Measurements from ENCODE around the gene NCBP3.

Gene NCBP3

DNA sequence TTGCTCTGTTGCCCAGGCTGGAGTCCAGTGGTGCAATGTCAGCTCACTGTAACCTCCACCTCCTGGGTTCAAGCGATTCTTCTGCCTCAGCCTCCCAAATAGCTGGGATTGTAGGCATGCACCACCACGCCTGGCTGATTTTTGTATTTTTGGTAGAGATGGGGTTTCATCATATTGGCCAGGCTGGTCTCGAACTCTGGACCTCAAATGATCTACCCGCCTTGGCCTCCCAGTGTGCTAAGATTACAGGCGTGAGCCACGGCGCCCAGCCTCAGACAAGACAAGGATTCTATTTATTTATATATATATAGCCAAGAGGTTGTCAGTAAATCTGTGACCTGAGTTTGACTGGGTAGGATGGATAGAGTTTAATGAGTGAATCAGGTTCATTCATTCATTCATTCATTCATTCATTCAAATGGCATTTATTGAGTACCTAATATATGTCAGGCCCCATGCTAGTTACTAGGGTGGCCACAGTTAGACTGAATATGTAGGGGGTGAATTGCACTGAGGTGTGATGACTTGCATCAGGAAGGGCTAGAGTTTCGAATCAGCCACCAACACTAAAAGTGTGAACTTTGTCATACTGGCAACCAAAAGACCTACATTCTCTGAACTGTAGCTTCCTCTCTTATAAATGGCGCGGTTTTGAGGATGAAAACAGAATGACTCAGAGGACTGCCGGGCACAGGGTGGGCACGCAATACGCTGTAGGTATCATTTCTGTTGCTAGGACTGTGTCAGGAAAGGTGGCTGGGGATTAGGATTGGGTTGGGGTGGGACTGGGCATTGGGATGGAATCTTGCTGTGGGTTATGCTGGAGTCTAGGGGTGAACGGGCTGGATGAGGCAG, 82.9 kb downstream of the NCBP3 start:
- Histone ChIP-seq H3K4me1 (ENCODE audit: control insufficient read depth in 1 of 2, insufficient read depth in 1 of 2, low read depth in 1 of 2, low read length in 1 of 2) (peaks cover 13% of the 10 kb centered on the region in 2 experiments), H3K9me3 (no peaks in the 10 kb centered on the region), H3K36me3 (no peaks in the 10 kb centered on the region), H3K27ac (no peak overlapping the region), H3K4me3 (ENCODE audit: low read depth in 1 of 2, low read length in 1 of 2) (no peak overlapping the region), H3K27me3 (no peaks in the 10 kb centered on the region)
- TF ChIP-seq, protein P1, sequence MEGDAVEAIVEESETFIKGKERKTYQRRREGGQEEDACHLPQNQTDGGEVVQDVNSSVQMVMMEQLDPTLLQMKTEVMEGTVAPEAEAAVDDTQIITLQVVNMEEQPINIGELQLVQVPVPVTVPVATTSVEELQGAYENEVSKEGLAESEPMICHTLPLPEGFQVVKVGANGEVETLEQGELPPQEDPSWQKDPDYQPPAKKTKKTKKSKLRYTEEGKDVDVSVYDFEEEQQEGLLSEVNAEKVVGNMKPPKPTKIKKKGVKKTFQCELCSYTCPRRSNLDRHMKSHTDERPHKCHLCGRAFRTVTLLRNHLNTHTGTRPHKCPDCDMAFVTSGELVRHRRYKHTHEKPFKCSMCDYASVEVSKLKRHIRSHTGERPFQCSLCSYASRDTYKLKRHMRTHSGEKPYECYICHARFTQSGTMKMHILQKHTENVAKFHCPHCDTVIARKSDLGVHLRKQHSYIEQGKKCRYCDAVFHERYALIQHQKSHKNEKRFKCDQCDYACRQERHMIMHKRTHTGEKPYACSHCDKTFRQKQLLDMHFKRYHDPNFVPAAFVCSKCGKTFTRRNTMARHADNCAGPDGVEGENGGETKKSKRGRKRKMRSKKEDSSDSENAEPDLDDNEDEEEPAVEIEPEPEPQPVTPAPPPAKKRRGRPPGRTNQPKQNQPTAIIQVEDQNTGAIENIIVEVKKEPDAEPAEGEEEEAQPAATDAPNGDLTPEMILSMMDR (IDR thresholded peaks at IDR 0.05), result no peak

DNA sequence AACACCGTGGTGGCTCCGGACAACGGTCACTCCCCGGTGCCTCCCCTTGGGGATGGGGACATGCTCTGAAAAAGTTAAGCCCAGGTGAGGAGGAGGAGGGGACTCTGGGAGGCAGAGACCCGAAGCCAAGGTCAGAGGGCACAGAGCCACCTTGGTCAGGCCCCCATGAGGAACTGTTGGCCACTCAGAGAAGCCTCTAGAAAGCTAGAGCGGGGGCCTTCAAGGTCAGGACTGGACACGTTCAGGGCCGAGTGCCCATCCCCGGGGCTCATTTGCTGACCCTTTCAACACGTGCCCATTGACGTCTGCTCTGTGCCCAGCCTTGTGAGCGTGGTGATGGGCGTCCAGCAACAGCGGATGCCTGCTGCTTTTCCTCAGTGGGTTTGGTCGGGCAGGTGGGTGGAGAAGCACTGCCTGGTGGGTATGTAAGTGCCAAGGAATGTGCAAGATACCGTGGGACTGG, 84.1 kb downstream of the NCBP3 start:
- H3K27me3 ChIP-seq, result no peaks in the 10 kb centered on the region
- H3K4me3 ChIP-seq (ENCODE audit: low read depth in 1 of 2, low read length in 1 of 2), result no peak overlapping the region
- H3K9me3 ChIP-seq, result no peaks in the 10 kb centered on the region
- TF ChIP-seq, protein P1 (IDR thresholded peaks at IDR 0.05), result no peak
- peaks cover 13% of the 10 kb centered on the region in 2 experiments for H3K4me1 ChIP-seq (ENCODE audit: control insufficient read depth in 1 of 2, insufficient read depth in 1 of 2, low read depth in 1 of 2, low read length in 1 of 2)
- no peak overlapping the region for H3K27ac ChIP-seq
- no peaks in the 10 kb centered on the region for H3K36me3 ChIP-seq

DNA sequence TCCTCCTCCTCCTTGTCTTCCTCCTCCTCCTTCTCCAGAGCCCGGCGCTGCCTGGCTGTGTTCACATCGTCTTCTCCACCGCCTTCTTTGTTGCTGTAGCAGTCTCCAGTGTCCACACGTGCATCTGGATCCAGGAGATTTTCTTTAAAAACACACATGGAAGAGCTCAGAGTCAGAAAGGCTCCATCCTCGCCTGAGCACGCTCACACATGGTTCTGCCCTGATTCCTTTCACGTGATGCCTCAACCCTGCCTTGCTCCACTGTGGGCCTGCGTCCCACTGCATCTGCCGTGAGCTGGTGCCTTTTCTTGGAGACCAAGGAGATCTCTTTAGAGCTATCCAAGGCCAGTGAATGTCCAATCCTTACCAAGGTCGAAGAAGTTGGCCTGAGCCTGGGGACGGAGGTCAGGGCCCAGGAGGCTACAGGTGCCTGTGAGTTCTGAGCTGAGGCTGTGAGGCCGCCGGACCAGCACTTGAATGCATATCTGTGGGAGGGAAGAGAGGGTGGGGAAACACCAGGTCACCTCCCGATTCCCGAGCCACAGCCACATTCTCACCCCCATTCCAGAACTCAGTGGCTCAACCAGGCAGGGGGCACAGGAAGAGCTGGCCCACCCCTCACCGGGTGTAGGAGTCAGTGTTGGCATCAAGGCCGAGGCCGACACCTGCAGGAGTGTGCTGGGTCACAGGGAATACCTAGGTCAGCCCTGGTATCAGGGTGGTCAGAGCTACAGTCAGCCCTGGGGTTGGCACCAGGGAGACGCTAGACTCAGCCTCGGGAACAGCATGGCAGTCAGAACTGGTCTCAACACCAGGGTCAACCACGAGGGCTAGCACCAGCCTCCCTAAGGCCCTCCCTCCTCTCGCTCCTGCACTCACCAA, 84.8 kb downstream of the NCBP3 start:
- no peak overlapping the region for H3K4me3 ChIP-seq (ENCODE audit: low read depth in 1 of 2, low read length in 1 of 2)
- H3K27me3 ChIP-seq, result no peaks in the 10 kb centered on the region
- no peak overlapping the region for H3K27ac ChIP-seq
- TF ChIP-seq, protein P1 (IDR thresholded peaks at IDR 0.05), result no peak
- H3K9me3 ChIP-seq, result no peaks in the 10 kb centered on the region
- H3K4me1 ChIP-seq (ENCODE audit: control insufficient read depth in 1 of 2, insufficient read depth in 1 of 2, low read depth in 1 of 2, low read length in 1 of 2), result peaks cover 13% of the 10 kb centered on the region in 2 experiments
- H3K36me3 ChIP-seq, result no peaks in the 10 kb centered on the region

DNA sequence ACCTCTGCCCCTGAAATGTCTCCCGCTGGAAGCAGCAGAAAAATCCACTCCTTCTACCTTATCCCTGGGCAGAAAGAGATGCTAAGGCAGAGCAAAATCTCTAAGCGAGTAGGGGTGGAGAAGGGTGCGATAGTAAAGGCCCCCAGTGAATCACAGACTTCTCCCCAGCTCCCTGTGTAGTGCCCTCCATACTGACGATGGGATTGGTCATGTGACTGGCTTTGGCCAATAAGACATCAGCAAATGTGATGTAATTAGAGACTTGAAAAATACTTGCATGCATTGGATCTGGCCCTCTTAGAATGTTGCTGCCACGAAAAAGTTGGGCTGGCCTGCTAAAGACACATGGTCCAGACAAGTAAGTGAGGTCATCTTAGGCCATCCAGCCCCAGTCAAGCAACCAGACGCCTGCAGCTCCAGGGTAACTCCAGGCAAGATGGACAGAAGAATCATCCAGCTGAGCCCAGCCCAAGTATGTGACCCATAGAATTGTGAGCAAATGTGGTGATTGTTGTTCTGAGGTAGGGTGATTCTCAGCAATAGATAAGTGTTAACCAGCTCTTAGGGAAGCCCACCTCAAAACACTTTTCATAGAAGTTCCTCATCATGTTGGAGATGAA, 86.3 kb downstream of the NCBP3 start:
- no peak overlapping the region for H3K27ac ChIP-seq
- peaks cover 13 to 14% of the 10 kb centered on the region in 2 experiments for H3K4me1 ChIP-seq (ENCODE audit: control insufficient read depth in 1 of 2, insufficient read depth in 1 of 2, low read depth in 1 of 2, low read length in 1 of 2)
- no peaks in the 10 kb centered on the region for H3K36me3 ChIP-seq
- no peaks in the 10 kb centered on the region for H3K27me3 ChIP-seq
- no peaks in the 10 kb centered on the region for H3K9me3 ChIP-seq
- TF ChIP-seq, protein P1 (IDR thresholded peaks at IDR 0.05), result no peak
- H3K4me3 ChIP-seq (ENCODE audit: low read depth in 1 of 2, low read length in 1 of 2), result no peak overlapping the region

DNA sequence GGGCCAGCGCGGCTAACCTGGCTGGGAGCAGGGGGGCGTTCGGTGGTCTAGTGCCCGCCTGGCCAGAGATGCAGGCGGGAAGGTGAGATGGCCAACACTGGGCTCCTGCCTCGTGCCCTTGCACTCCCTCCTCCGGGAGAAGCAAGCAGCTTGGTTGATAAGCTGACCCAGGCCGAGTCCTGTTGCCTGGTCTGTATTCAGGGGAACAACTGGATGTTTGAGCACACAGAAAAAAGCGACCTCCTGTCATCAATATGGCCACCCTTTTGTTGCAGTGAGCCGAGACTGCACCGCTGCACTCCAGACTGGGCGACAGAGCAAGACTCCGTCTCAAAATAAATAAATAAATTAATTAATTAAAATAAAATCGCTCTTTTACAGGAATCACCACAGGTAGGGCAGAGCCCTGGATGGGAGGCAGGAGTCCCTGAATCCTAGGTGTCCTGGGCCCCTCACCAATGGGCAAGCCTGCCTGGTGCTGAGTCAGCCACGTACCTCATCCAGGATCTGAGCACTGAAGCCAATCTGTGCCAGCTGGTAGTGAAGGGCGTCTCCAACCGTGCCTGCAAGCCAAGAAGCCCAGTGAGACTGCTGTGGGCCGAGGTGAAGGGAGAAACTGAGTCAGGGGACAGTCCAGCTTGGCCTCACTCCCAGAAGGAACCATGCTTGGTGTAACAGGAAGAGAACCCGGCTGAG, 90.6 kb downstream of the NCBP3 start:
- peaks cover 14% of the 10 kb centered on the region in 2 experiments for H3K4me1 ChIP-seq (ENCODE audit: control insufficient read depth in 1 of 2, insufficient read depth in 1 of 2, low read depth in 1 of 2, low read length in 1 of 2)
- H3K9me3 ChIP-seq, result no peaks in the 10 kb centered on the region
- no peaks in the 10 kb centered on the region for H3K27me3 ChIP-seq
- no peaks in the 10 kb centered on the region for H3K36me3 ChIP-seq
- H3K27ac ChIP-seq, result peak overlapping the region; percentile 76
- H3K4me3 ChIP-seq (ENCODE audit: low read depth in 1 of 2, low read length in 1 of 2), result peak overlapping the region; percentile 70 to 71
- TF ChIP-seq, protein P1 (IDR thresholded peaks at IDR 0.05), result no peak
